ENCODE data around the gene GPSM1. TPM values are rescaled to one million over a fixed set of nuclear protein-coding genes. Genes with fewer than 3 reads are reported as not detected.

Gene GPSM1
- total RNA-seq, 1 experiment from 2014 or later, result 14.2 TPM

DNA sequence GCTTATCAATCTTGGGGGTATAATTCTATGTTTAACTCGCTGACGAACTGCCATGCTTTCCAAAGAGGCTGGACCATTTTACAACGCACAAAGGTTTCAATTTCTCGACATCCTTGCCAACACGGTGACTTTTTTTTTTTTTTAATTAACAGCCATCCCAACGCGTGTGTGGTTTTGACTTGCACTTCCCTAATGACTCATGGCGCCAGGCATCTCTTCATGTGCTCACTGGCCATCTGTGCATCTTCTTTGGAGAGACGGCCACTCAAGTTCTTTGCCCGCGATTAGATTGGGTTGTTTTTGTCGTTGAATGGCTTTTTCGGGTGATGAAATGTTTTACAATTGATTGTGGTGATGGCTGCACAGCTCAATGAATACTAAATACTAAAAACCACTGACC is 58.7 kb downstream of the GPSM1 start (continued):
- TF ChIP-seq FOXK1 (CRISPR knock-in tag; IDR thresholded peaks at IDR 0.05), result no peak

GRCh38 chr9:136387217-136387616 is 59.9 kb downstream of the GPSM1 start:
- CTCF ChIA-PET, result interaction anchor here (1.6 kb wide), 1 partner anchor 13 kb away, joined by 4 read pairs; no protein-coding TSS in a partner anchor
- no peak for ATAC-seq
- POLR2A ChIA-PET, result no interaction called here
- Mint-ChIP-seq H3K9me3 (no peaks in the 10 kb centered on the region), H3K36me3 (peaks cover 51% of the 10 kb centered on the region), H3K27me3 (ENCODE audit: low read depth) (no peaks in the 10 kb centered on the region), H3K27ac (no peak overlapping the region), H3K4me3 (no peak overlapping the region), H3K4me1 (no peaks in the 10 kb centered on the region)
- DNase-seq (ENCODE audit: low spot score), result no peak
- no peak for TF ChIP-seq CBFB (CRISPR knock-in tag; IDR thresholded peaks at IDR 0.05; ENCODE audit: low read depth)
- no peak for TF ChIP-seq IRF1 (CRISPR knock-in tag; IDR thresholded peaks at IDR 0.05)
- TF ChIP-seq FOXJ3 (CRISPR knock-in tag; IDR thresholded peaks at IDR 0.05; ENCODE audit: borderline replicate concordance), result no peak
- TF ChIP-seq FOXK1 (CRISPR knock-in tag; IDR thresholded peaks at IDR 0.05), result no peak
- TF ChIP-seq JUN (CRISPR knock-in tag; IDR thresholded peaks at IDR 0.05), result no peak
- TF ChIP-seq ZNF232 (CRISPR knock-in tag; IDR thresholded peaks at IDR 0.05), result no peak
- TF ChIP-seq ZMAT4 (CRISPR knock-in tag; IDR thresholded peaks at IDR 0.05), result no peak
- no peak for TF ChIP-seq MAX (CRISPR knock-in tag; IDR thresholded peaks at IDR 0.05)
- TF ChIP-seq CREB1 (CRISPR knock-in tag; IDR thresholded peaks at IDR 0.05), result no peak
- TF ChIP-seq ZBTB21 (CRISPR knock-in tag; IDR thresholded peaks at IDR 0.05; ENCODE audit: borderline replicate concordance), result no peak
- no peak for TF ChIP-seq TEAD1 (CRISPR knock-in tag; IDR thresholded peaks at IDR 0.05)
- TF ChIP-seq USF2 (CRISPR knock-in tag; IDR thresholded peaks at IDR 0.05), result no peak
- TF ChIP-seq AR (CRISPR knock-in tag; IDR thresholded peaks at IDR 0.05), result no peak

DNA sequence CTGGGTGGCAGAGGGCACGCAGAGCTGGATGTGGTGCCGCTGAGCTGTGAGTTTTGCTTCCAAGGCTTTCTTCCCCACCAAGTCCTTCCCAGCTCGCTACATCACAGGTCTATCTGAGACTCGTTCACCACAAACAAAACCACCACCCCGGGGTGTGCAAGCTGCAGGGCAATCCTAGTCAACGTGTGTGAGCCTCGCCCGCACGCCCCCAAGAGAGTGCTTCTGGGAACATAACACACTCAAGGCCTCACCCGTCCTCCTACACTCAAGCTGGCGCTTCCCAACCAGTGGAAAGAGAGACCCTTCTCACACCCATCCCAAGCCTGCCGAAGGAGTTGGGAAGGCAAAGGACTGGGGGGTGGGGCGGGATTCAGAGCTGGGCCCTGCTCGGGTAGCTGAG is 62.1 kb downstream of the GPSM1 start:
- Mint-ChIP-seq H3K36me3 (peaks cover 53% of the 10 kb centered on the region), H3K9me3 (no peaks in the 10 kb centered on the region), H3K27me3 (ENCODE audit: low read depth) (no peaks in the 10 kb centered on the region), H3K4me3 (no peak overlapping the region), H3K27ac (no peak overlapping the region), H3K4me1 (no peaks in the 10 kb centered on the region)
- ChIA-PET CTCF (interaction anchor here (0.7 to 1.5 kb wide), 3 partner anchors 14 to 50 kb away, joined by 3 to 7 read pairs (median 4); no protein-coding TSS in a partner anchor), POLR2A (no interaction called here)
- no peak for TF ChIP-seq CDX4 (CRISPR knock-in tag; IDR thresholded peaks at IDR 0.05; ENCODE audit: borderline replicate concordance)
- no peak for TF ChIP-seq ZNF121 (CRISPR knock-in tag; IDR thresholded peaks at IDR 0.05)
- TF ChIP-seq, protein P1, sequence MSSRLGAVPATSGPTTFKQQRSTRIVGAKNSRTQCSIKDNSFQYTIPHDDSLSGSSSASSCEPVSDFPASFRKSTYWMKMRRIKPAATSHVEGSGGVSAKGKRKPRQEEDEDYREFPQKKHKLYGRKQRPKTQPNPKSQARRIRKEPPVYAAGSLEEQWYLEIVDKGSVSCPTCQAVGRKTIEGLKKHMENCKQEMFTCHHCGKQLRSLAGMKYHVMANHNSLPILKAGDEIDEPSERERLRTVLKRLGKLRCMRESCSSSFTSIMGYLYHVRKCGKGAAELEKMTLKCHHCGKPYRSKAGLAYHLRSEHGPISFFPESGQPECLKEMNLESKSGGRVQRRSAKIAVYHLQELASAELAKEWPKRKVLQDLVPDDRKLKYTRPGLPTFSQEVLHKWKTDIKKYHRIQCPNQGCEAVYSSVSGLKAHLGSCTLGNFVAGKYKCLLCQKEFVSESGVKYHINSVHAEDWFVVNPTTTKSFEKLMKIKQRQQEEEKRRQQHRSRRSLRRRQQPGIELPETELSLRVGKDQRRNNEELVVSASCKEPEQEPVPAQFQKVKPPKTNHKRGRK (CRISPR knock-in tag; IDR thresholded peaks at IDR 0.05; ENCODE audit: borderline replicate concordance), result no peak
- ATAC-seq (no peak), DNase-seq (ENCODE audit: low spot score) (no peak)

Measured in WTC11 (cell line).